SH-SY5Y (cell line): ENCODE results near the gene FOXC2.

Experiments used
- GATA2 ChIP-seq: IDR thresholded peaks from 2 replicates; pipeline ENCODE4 v1.6.1; 2011; ENCODE audit warnings: mild to moderate bottlenecking, low read depth, low read length
- GATA3 ChIP-seq: IDR thresholded peaks from 2 replicates; pipeline ENCODE4 v1.6.1; 2011; ENCODE audit warnings: low read depth, mild to moderate bottlenecking, low read length, moderate library complexity

- TF ChIP-seq GATA3 = no peak
- TF ChIP-seq GATA2 = no peak
These were observed 16.8 kb upstream of the FOXC2 start for GRCh38 chr16:86549893-86550190.
